Measurements from ENCODE around the gene HCN2.

HCN2 gene

GRCh38 chr19:656751-657559 is 67.3 kb downstream of the HCN2 start:
- no peak for DNase-seq (ENCODE audit: low read depth in 2 of 2)

- no peak for DNase-seq (ENCODE audit: low read depth in 2 of 2)
Measured at GRCh38 chr19:657611-658010, 67.9 kb downstream of the HCN2 start.

GRCh38 chr19:658059-658839 is 68.6 kb downstream of the HCN2 start:
- DNase-seq (ENCODE audit: low read depth in 2 of 2): no peak

DNA sequence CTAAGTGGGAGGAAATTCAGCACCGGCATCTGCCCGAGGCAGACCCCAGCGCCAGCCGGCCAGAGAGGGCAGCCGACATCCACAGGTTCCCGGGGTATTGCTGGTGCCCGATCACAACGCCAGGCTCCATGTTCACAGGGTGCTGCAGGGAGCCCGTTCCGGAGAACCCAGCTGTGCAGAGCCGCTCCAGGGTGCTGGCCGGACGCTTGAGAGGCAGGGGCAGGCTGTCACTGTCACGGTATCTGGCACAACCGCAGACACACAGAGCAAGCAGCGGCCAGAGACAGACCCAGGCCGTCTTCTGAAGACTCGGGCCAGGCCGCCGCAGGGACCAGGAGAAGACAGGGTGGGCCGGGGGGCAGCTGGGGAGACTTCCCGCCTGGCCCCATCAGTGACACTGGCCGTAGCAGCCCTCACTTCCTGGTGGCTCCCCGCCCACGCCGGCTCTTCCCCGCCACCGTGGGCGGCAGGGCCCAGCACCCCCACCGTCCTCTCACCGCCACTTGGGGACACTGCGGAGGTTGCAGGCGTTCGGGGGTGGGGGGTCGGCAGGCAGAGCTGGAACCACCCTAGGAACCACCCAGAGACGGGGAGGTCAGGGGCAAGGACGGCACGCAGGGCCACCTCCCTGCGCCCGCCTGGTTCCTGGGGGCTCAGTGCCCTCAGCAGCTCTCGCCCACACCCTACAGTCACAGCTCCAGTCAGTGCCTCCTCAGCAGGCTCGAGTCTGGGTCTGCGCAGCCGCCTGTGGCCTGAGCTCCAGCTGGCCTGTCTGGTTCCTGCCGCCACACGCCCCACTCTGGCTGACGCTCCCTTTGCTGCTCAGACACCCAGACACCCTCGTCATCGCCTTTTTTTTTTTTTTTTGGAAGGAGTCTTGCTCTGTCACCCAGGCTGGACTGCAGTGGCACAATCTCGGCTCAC is 69.5 kb downstream of the HCN2 start:
- DNase-seq (ENCODE audit: low read depth in 2 of 2): no peak

GRCh38 chr19:660793-661426 is 71.2 kb downstream of the HCN2 start:
- no peak for DNase-seq (ENCODE audit: low read depth in 2 of 2)

GRCh38 chr19:661427-662196 is 71.9 kb downstream of the HCN2 start:
- no peak for DNase-seq (ENCODE audit: low read depth in 2 of 2)

DNA sequence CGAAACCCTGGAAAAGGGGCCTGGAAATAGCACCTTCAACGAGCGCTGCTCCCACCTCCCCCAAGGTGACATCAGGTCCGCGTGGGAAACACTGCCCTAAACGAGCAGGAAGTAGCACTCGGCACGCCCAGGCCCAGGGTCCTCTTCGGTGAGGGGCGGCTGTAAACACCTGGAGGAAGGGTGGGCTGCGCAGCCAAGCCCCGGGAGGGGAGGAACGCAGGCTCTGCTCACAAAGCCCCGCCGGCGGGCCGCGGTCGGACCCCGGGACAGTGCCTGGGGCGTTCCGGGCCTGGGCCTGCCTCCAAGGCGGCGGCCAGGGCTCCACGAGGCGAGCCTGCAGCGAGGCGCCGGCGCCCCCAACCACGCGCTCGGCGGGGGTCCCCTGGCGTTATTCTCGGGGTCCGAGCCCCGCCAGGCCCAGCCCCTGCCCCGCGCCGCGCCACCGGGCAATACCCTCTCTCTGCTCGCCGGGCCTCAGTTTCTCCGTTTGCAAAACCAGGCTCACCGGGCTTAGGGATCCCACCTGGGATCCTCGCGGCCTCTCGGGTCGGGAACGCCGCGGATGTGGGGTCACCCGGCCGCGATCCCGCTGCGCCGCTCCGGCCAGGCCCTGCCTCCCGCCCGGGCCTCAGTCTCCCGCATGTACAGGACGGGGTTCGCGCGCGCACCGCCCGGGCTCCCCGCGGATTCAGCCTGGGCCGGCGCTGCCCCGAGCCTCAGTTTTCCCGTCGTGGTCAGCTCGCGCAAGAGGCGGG is 72.7 kb downstream of the HCN2 start:
- DNase-seq (ENCODE audit: low read depth in 2 of 2): no peak

GRCh38 chr19:662962-663681 is 73.4 kb downstream of the HCN2 start, which contains the start of gene RNF126:
TSS of gene RNF126 (minus strand) at chr19:663214. CDS start at chr19:663121, 93 bp downstream.
- DNase-seq (ENCODE audit: low read depth in 2 of 2): peak; percentile 84 to 85

DNA sequence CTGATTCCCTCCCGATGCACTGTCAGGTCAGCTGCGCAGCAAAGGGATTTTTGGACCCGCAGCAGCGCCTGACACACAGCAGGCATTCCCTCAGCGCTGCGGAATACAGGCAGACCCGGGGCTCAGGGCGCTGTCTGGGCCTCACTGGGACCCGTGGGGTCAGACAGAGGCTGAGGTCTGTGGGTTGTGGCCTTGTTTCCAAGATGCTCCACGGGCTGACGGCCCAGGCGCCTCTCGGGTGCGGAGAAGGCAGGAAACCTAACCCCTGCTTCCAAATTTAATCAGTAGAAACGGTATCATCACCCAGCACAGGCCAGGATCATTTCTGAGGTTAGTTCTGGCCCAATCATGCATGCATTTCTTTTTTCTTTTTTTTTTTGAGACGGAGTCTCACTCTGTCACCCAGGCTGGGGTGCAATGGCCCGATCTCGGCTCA is 74.0 kb downstream of the HCN2 start:
- DNase-seq (ENCODE audit: low read depth in 2 of 2): no peak

GRCh38 chr19:664913-665443 is 75.3 kb downstream of the HCN2 start:
- peak; percentile 29 to 33 for DNase-seq (ENCODE audit: low read depth in 2 of 2)
